Vagina (tissue), 2 donors: ENCODE results near the gene RASGRF2.

Experiments used
- POLR2A ChIP-seq, 2 donors: fragments of 450-650 bp; IDR thresholded peaks; one replicate each; pipeline ENCODE4 v1.6.1; 2017; ENCODE audit warnings: antibody characterized with exemption in 2 of 2, mild to moderate bottlenecking in 2 of 2, moderate library complexity in 2 of 2
- POLR2AphosphoS5 ChIP-seq, 2 donors: sonication (generic); formaldehyde crosslinking; IDR thresholded peaks; one replicate each; pipeline ENCODE4 v1.9.0; 2017; ENCODE audit warnings: antibody characterized with exemption in 2 of 2, mild to moderate bottlenecking in 2 of 2, low read depth in 1 of 2; ENCODE audit not compliant: insufficient read depth in 1 of 2
- TF ChIP-seq, protein P1 (sequence below), 3 experiments: fragments of 450-650 bp in 2 of 3; fragments of 200-600 bp in 1 of 3; sonication (generic) in 1 of 3; IDR thresholded peaks; one replicate each; pipeline ENCODE4 v1.5.1; 2017 to 2019; ENCODE audit warnings: antibody characterized with exemption in 3 of 3, mild to moderate bottlenecking in 2 of 3, moderate library complexity in 2 of 3

DNA sequence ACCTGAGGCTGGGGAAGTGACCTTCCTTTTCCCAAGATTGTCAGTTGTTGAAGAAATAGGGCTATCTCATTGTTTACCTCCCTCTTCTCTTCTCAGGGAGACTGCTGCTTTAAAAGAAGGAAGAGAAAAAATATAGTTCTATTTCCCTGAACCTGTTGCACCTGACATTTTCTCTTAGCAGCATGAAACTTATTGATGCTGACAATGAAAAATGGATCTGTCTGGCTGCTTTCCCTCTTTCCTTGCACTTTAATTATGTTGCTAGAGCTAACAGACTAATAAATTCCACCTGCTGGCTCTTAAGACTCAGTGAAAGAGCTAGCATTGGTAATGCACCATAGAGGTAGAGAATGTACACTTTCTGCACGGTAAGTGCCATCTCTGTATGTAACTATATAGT lies 266.8 kb downstream of the RASGRF2 start:
- TF ChIP-seq POLR2A (IDR thresholded peaks at IDR 0.05) (no peak), POLR2AphosphoS5 (IDR thresholded peaks at IDR 0.05; ENCODE audit: insufficient read depth in 1 of 2, low read depth in 1 of 2) (no peak)
- TF ChIP-seq, protein P1, sequence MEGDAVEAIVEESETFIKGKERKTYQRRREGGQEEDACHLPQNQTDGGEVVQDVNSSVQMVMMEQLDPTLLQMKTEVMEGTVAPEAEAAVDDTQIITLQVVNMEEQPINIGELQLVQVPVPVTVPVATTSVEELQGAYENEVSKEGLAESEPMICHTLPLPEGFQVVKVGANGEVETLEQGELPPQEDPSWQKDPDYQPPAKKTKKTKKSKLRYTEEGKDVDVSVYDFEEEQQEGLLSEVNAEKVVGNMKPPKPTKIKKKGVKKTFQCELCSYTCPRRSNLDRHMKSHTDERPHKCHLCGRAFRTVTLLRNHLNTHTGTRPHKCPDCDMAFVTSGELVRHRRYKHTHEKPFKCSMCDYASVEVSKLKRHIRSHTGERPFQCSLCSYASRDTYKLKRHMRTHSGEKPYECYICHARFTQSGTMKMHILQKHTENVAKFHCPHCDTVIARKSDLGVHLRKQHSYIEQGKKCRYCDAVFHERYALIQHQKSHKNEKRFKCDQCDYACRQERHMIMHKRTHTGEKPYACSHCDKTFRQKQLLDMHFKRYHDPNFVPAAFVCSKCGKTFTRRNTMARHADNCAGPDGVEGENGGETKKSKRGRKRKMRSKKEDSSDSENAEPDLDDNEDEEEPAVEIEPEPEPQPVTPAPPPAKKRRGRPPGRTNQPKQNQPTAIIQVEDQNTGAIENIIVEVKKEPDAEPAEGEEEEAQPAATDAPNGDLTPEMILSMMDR (IDR thresholded peaks at IDR 0.05): no peak
